Vagina (tissue), 2 donors: ENCODE data around the gene LIPM.
A peak's percentile ranks its signal among the peaks of the same experiment; 100 is the strongest.

Source experiments
- POLR2A ChIP-seq, 2 donors: fragments of 450-650 bp; IDR thresholded peaks; one replicate each; pipeline ENCODE4 v1.6.1; 2017; ENCODE audit warnings: antibody characterized with exemption in 2 of 2, mild to moderate bottlenecking in 2 of 2, moderate library complexity in 2 of 2
- POLR2AphosphoS5 ChIP-seq, 2 donors: sonication (generic); formaldehyde crosslinking; IDR thresholded peaks; one replicate each; pipeline ENCODE4 v1.9.0; 2017; ENCODE audit warnings: antibody characterized with exemption in 2 of 2, mild to moderate bottlenecking in 2 of 2, low read depth in 1 of 2; ENCODE audit not compliant: insufficient read depth in 1 of 2
- TF ChIP-seq, protein P1 (sequence below), 3 experiments: fragments of 450-650 bp in 2 of 3; fragments of 200-600 bp in 1 of 3; sonication (generic) in 1 of 3; IDR thresholded peaks; one replicate each; pipeline ENCODE4 v1.5.1; 2017 to 2019; ENCODE audit warnings: antibody characterized with exemption in 3 of 3, mild to moderate bottlenecking in 2 of 3, moderate library complexity in 2 of 3

DNA sequence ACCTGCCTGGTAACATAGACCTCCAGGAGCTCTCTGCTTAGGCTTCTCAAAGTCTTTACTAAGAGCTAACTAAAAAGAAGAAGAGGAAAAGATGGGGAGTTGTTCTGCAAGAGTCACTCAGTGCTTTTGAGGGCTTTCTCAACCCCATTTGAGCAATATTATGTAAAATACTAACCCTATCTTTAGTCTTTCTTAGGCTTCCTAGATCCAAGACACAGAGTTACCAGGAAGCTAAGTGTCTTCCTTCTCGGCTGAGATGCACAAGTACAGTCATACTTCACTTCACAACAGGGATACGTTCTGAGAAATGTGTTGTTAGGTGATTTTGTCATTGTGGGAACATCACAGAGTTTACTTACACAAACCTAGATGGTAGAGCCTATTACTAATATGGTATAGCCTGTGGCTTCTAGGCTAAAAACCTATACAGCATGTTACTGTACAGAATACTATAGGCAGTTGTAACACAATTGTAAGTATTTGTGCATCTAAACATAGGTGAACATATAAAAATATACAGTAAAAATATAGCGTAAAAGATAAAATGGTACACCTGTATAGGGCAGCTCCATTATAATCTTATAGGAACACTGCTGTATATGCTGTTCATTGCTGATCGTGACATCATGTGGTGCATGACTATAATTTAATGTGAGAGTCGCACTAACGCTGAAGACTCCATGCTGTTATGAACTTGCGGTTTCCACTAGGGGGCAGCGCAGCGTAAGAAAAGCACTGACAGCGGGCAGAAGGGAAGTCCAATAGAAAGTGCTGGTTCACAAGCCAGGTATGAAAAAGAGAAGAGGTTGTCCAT lies 32.8 kb downstream of the LIPM start:
- TF ChIP-seq, protein P1, sequence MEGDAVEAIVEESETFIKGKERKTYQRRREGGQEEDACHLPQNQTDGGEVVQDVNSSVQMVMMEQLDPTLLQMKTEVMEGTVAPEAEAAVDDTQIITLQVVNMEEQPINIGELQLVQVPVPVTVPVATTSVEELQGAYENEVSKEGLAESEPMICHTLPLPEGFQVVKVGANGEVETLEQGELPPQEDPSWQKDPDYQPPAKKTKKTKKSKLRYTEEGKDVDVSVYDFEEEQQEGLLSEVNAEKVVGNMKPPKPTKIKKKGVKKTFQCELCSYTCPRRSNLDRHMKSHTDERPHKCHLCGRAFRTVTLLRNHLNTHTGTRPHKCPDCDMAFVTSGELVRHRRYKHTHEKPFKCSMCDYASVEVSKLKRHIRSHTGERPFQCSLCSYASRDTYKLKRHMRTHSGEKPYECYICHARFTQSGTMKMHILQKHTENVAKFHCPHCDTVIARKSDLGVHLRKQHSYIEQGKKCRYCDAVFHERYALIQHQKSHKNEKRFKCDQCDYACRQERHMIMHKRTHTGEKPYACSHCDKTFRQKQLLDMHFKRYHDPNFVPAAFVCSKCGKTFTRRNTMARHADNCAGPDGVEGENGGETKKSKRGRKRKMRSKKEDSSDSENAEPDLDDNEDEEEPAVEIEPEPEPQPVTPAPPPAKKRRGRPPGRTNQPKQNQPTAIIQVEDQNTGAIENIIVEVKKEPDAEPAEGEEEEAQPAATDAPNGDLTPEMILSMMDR (IDR thresholded peaks at IDR 0.05), result peak; percentile 72 to 90 (median 81)
- TF ChIP-seq POLR2AphosphoS5 (IDR thresholded peaks at IDR 0.05; ENCODE audit: insufficient read depth in 1 of 2, low read depth in 1 of 2), result peak in 1 of 2 donors; percentile 67
- no peak for TF ChIP-seq POLR2A (IDR thresholded peaks at IDR 0.05)
